Measurements from ENCODE around the gene TARBP2.

GRCh38 chr12:53486736-53487487 is 14.2 kb upstream of the TARBP2 start:
- TF ChIP-seq FOXK1 (CRISPR knock-in tag; IDR thresholded peaks at IDR 0.05) (no peak), ZNF281 (CRISPR knock-in tag; IDR thresholded peaks at IDR 0.05) (no peak), FOXP1 (CRISPR knock-in tag; IDR thresholded peaks at IDR 0.05; ENCODE audit: borderline replicate concordance) (no peak), GTF2I (CRISPR knock-in tag; conservative IDR thresholded peaks at IDR 0.05) (no peak), HMGA2 (CRISPR knock-in tag; IDR thresholded peaks at IDR 0.05) (no peak)
